Myocyte (in vitro differentiated cells): ENCODE data around the gene MEF2C. TPM values are rescaled to one million over a fixed set of nuclear protein-coding genes. Genes with fewer than 3 reads are reported as not detected.
"Not testable (repeated sequence)": the region's sequence is repeated elsewhere in the genome, so short reads cannot be mapped to it uniquely, and the experiment has no call there.

ENCODE experiments used
- DNase-seq: peaks from one replicate; pipeline ENCODE4 v3.0.0-alpha.2; 2012; ENCODE audit warnings: low read depth
- polyA plus RNA-seq: library from polyadenylated mRNA; unstranded; fragments of >200 nt; gene quantifications from one replicate; pipeline ENCODE4 v1.2.1, GENCODE V29; 2012; ENCODE audit warnings: missing spikeins
- total RNA-seq: library from RNA; depleted of rRNA; stranded (reverse); fragments of >200 nt; gene quantifications from 2 replicates; pipeline ENCODE4 v1.2.3, GENCODE V29; 2014

The MEF2C gene
- total RNA-seq, result 254 and 364 TPM in 2 replicates
- 92.7 TPM for polyA plus RNA-seq

DNA sequence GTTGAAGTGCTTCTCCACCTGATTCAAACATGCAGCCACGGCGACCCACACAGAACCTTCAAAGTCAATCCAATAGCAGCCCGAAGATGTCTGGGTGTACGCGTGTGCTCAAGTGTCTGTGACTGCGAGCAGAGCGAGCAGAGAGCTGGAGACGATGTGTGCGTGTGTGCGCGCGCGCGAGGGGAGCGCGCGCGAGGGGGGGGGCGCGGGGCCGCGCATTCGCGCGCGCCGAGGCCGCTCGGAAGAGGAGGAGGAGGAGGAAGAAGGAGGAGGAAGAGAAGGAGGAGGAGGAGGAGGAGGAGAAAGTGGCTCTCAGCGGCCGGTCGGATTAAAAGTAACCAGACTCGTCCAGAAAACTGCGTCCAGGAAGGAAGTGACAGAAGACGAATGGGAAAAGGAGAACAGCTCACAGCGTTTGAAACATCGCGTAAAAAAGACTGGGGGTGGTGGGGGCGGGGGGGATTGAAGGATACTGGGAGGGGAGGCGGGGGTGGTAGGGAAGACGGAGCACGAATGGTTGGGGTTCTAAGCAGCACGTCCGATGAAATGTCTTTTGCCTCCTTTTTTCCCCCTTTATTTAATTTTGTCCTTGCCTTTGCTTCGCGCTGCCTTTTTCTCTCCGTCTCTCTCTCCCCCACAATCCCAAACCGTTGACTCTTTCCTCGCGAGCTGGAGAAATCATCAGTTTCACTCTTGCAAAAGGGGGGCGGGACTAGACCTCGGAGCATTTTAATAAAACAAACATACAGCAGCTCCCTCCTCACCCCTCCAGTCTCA, at the start of gene MEF2C:
MEF2C (minus strand) TSS at position 126 of the 777 bp plus-strand sequence. CDS start 59,396 bp downstream, outside the sequence.
- DNase-seq, result peak; percentile 90

DNA sequence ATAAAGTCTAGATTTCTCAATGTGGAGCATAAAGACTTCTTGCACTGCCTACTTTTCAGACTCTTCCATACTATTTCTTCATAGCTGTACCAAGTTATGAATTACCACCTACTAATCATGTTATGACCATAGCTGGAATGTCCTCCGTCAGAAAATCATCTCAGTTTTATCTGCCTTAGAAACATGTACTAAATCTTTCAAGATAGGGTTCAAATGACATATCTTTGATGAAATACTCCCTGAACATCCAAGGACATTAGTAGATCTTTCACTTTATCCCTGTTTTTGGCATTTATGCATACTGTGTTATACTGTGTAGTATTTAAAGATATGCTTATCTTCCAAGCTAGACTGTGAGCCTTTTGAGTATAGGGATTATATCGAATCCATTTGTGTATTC, 49.6 kb upstream of the MEF2C start:
- DNase-seq, result no peak

DNA sequence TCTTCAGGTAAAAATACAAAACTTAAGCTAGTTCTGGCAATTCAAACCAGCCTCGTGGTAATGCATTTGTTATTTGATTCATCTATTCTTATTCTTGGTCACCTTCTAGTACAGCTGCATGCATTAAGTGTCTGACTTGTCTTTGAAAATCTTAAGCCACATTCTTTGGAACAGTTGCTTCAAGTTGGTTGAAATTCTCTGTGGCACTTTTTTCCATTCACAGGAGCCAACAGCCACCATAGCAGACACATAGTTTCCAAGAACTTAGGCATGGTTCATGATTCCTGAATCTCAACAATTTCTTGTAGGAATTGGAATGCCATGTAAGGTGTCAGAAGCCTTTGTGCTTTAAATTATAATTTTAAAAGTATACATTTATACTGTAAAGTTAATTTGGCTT, 47.4 kb upstream of the MEF2C start:
- DNase-seq, result peak; percentile 92

DNA sequence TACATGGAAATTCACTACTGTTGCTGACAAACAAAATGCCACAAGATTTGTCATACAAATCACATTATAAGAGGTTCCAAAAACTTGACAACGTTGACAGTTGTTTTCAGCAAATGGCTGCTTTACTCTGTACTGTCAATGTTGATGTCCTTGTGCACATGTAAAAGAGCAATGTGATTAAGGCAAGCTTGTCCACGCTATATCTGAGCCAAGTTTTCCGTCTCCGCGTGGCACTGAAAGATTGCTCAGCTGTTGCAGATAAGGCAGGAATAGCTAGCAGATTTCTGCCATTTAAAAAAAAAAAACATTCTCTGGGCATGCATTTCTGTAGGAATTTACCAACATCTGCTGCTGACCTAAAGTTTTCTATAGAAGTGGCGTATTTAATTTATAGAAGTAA, 46.4 kb upstream of the MEF2C start:
- peak; percentile 54 for DNase-seq

DNA sequence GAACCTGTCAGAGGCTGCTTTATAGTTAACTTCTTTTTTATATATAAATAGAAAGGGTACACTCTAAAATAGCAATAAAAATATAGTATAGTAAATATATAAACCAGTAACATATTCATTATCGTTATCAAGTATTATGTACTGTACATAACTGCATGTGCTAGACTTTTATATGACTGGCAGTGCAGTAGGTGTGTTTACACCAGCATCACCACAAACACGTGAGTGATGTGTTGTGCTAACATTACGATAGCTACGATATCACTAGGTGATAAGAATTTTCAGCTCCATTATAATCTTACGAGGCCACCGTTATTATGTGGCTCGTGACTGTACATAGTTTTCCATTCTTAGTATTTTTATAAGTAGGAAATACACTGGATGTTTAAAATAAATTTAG, 43.8 kb upstream of the MEF2C start:
- DNase-seq, result no peak

DNA sequence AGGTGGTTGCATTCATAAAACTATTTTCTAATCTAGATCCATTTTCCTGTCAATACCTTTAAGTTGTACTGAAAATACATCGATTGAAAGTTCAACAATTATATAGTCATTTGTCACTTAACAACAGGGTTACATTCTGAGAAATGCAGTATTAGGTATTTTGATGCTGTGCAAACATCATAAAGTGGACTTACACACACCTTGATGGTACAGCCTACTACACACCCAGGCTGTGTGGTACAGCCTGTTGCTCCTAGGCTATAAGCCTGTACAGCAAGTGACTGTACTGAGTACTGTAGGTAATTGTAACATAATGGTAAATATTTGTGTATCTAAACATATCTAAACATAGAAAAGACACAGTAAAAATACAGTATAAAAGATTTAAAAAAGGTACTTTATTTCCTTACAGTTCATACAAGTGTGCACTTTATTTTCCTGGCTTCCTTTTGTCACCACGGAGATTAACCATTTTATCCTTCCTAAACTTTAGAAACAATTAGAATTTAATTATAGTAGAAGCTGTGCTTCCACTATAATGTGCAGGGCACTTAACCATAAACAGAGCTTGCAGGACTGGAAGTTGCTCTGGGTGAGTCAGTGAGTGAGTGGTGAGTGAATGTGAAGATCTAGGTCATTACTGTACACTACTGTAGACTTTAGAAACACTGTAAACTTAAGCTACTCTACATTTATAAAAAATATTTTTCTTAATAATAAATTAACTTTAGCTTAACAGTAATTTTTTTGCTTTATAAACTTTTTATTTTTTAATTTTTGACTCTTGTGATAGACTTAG, 42.9 kb upstream of the MEF2C start:
- no peak for DNase-seq

DNA sequence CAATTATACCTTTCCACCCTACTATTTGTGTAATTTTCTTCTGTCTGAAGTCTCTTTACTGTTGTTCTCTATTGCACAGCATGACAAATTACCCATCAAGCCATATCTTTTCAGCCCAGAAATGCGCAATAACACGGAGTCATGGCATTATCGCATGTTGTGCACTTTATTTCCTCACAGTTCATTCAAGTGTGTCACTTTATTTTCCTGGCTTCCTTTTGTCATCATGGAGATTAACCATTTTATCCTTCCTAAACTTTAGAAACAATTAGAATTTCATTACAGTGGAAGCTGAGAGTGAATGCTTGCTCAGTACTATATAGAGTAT, 41.3 kb upstream of the MEF2C start:
- no peak for DNase-seq

DNA sequence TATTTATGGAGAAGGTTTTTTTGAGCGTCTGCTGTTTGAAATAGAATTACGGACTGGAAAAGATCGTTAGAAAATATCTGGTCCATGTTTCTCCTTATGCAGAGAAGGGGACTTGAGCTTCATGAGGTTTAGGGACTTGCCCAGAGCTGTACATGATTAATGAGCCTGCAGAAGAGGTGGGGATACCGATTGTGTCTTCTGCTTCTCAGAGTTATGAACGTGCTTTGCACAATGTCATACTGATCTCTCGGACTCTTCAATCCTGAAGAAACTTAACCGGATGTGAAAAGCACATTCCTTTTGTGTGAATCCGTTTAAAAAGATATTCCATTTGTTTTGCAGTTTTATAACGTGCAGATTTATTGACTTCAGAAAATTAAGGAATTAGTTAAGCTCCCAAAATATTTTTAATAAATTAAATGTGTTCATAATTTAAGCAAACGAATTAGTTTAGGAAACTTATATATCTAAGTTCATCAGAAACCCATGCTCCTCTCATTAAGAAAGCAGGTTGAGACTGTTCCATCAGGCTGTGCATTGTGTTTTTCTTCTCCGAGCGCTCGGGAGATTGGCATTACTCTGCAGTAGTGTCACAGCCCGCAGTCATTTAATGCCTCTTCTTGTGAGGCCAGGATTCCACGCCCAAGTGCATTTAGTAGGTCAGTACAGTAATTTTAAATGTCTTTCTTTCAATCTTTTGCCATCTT, 40.8 kb upstream of the MEF2C start:
- DNase-seq, result no peak

DNA sequence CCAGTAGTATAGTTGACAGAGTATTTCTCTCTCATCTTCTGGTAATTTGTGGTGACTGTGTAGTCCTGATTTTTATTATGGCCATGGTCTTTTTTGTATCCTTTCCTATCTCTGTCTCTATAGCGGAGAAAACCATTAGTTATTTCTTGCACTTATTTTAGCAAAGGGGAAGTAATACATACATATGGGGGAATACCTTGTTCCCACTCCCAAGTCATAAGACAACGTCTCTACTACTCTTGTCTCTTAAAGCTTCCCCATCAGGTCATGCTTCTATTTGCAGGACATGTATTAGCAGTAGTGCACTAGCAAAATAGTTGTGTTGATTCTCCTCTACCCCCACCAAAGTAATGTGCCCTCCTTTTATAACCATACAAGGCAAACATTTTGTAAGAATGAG, 29.8 kb upstream of the MEF2C start:
- DNase-seq, result not testable (repeated sequence)

DNA sequence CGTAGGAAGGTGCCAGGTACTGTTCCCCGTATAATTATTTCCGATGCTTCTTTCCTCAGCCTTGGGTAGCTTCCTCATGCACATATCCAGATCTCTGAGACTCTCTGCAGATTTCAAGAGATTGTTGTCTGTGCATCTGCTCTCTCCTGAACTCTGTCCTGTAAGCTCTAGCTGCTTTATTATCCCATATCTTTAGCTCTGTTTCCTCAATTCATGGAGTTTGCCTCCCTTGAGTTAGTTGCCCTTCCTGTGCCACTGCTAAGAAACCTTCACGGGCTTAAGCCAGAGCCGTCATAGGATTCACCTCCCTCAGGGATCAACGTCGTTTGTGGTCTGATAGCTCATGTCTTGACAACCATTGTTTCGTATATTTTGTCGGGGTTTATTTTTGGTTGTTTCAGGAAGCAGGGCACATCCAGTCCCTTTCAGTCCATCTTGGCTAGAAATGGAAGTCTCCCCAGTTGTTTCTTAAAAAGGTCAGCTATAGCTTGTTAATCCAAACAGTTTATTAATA, 28.1 kb upstream of the MEF2C start:
- DNase-seq, result not testable (repeated sequence)

DNA sequence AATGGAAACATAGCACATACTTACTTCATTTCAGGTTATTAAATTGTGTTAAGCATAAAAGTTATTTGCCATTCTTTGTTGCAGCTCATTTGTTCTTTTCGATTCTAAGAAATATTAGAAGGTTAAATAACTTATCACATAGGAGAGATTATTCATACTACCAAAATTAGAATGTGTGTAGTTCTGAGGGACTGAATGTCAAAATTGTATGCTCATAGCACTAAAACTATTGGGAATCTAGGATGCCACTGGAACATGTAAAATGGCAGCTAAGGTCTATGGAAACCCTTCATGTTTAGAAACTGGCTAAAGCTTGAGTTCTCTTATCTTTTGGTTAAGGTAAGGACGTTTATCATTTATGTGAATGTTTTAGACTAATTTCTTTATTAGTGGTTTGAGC, 21.5 kb upstream of the MEF2C start:
- not testable (repeated sequence) for DNase-seq

DNA sequence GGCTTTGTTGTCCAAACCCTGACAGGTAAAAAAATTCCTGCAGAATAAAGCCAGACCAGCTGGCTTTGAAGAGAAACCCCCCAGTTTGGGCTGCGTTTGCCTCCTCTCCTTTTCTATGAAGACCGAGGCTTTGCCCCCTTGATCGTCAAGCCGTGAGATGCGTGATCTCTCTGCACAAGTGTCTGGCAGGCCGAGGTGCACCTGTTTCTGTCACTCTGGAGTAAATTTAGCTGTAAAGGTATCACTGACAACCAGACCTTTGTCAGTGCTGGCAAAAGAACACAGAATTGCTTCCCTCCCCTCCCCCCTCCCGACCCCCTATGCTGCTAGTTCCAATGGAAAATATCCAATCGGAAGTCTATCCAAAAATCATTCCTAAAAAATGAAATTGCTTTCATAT, 21.0 kb upstream of the MEF2C start:
- DNase-seq, result not testable (repeated sequence)

DNA sequence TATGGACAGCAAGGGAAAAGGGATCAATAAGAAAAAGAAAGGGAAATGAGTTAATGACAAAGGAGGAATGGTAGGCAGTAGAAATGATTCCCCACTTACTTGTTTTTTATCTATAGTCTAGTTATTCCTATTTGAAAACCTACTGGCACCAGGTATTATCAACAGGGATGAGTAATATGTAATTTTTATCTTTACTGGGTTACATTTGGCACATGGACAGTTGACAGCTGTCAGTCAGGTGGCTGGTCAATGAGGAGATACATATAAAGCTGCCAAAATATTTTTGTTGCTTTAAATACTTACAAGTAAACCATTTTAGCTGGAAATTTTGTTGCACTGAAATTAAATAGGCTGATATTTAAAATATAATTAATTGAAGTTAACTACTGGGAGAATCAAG, 18.1 kb upstream of the MEF2C start:
- not testable (repeated sequence) for DNase-seq

DNA sequence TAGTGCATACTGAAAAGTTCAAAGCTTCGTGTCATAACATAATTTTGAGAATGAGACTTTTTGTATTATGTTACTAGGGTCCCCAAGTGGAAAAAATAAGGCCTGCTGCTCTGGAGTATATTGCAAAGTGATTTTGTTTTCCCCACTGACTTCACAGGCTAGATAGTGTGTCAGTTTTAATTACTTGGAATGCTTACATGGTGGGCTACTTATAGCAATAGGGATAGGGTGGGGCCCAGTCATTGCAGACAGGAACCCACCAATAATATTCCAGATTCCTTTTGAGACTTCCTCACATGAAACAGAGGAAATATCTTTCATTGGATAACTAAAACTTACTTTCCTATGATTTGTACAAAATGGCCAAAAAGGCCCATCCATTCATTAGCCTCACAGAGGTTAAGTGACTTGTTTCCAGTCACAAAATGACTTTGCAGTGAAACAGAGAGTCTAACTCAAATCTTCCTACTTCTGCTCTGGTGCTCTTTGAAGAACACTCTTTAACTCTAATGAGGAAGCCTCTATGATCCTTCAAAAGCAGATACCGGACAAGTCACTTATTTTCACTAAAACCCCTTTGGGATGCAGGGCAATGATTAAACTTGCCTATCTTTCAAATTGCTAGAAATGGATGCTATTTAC, 16.2 kb upstream of the MEF2C start:
- DNase-seq, result no peak

DNA sequence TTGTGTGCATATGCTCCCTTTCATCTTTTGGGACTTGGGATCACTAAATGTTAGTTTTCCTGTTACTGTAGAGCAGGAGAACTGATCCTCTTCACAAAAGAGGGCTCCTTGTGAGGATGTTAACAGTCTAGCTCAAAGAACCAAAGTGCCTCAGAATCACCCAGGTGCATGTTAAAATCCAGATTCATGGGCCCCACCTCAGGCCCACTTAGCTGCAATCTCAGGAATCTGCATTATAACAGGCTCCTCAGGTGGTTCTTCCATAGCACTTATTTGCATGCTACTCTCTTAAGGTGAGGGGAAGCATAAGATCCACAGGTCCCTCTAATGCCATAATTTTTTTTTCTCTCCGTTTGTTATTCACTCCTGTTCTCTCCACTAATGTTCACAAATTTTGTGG, 14.8 kb upstream of the MEF2C start:
- no peak for DNase-seq

DNA sequence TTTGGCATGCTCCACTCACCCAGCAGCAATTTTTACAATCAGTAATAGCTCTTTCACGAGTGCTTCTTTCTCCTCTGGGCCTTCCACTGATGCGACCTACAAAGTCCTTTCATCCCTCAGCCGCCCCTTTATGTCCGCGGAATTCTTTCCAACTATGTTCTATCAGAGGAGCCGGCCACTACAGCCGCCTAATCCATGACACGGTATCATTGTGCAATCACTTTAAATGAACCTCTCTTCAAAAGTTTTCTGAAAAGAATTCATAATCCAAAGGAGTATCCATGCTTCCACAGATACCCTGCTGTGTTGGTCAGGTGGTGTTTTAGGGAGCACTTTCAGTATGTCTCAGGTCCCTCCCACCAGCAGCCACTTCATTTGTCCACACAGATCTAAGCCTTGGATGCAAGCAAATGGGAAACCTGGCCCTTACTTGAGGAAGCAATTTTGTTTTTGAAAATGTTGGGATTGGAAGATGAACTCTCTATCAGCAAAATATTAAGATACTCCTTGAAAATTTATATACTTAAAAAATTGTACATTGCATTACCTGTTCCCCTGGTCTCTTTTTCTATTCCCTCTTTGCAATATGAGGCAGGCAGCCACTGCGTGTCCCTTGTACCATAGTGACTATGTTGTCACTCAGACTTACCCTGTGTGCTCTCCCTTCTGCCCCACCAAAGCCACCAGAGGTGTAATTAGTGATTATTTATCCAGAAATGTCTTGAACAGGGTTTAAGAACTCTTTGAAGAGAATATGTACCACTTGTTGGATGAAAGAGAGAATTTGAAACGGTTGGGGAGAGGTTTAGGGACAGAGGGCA, 12.9 kb upstream of the MEF2C start:
- no peak for DNase-seq

DNA sequence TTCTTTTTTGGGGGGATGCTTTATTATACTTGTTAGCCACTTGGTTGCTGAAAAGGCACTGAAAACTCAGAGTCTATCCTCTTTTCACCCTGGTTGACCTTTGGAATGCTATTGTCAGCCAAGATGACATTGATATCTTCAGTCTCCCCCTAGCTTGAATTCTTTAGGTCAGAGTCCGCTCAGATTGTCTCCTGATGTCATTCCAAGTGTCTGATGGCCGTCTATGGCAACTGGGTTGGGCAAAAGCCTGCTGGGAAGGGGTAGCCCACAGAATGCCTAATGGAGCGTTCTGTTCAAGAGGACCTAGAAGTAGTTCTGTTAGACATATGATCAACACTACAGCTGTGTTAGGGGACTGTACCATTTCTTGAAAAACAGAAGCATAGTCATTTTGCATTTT, 9.7 kb upstream of the MEF2C start:
- peak; percentile 92 for DNase-seq

DNA sequence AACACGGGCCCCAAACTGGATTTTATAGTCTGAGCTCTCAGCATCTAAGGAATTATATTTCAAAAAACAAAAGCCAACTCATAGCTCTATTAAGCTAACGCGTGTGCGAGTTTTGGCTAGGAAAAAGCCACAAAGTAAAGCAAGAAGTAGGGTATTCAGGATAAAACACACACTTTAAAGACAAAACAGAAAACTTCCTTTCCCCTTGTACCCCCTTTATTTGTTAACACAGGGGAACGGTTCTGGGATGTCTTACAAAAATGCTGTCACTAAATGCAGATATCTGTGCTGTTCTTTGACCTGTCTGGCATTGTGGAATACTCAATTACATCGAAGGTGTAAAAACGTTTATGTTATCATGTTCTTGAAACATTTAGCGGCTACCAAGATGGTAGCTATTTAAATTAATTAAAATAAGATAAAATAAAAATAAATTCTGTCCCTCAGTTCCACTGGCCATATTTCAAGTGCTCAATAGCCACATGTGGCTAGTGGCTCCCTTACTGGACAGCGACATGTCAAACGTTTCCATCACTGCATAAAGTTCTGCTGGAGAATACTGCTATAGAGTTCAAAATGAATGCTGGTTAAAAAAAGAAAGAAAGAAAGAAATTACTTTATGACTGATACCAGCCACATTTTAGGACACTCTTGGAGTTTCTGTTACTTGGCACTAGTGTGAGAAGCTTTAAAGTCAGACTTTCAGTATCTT, 7.2 kb upstream of the MEF2C start:
- no peak for DNase-seq

DNA sequence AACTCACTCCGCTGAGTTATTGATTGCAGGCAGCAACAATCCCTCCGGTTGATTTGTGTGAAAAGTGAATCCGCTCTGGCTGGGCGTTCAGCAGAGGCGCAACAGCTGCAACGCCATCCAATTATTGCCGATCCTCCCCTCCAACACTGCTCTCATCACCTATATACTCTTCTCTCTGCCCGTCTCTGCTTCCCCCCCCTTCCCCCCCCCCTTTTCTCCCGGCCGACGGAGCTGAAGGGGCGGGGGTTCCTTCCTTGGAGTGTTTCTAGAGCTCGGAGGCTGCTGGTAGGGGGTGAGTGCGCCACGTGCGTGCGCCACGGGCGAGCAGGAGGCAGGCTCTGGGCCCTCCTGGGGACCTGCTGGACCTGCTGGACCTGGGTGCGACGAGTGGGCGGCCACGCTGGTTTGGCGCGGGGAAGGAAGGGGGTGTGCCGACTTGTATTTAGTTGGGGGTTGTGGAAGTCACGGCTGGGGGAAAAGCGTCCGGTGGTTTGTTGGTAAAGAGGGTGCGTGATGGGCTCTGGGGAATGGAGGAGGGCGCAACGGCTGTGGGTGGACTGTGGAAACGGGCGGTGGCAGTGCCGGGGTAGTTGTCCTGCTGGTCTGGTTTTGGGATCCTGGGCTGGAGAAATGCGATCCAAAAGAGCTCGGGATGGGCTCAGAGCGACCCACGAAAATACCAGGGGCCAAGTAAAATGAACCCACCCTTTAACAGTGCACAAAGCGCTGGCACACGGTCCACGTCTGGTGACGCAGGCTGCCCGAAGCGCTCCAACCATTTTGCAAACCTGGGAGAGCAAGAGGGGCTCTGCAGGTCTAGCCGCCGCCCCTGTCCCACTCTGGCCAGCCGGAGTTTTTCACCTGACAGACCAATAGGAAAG, 6.4 kb upstream of the MEF2C start:
- peak; percentile 63 for DNase-seq
